ENCODE data around the gene CHD9. TPM values are rescaled to one million over a fixed set of nuclear protein-coding genes. Genes with fewer than 3 reads are reported as not detected.

The CHD9 gene
- total RNA-seq, 1 experiment from 2014 or later = 18.9 TPM

- Histone ChIP-seq H3K4me1 (ENCODE audit: control insufficient read depth in 1 of 2, insufficient read depth in 2 of 2, low read length in 2 of 2) (no peaks in the 10 kb centered on the region), H3K27ac (ENCODE audit: low read depth, low read length) (no peak overlapping the region), H3K79me2 (ENCODE audit: insufficient read depth, low read length) (no peaks in the 10 kb centered on the region; the same call in 1 of the 2 replicates), H2AFZ (ENCODE audit: low read depth, low read length, poor library complexity, severe bottlenecking) (no peak overlapping the region), H3K4me3 (replicated peaks in 1 of 2; ENCODE audit: low read depth in 1 of 2, low read length in 2 of 2) (no peak overlapping the region), H3K9me3 (ENCODE audit: control insufficient read depth in 1 of 2, insufficient read depth in 1 of 2, low read depth in 1 of 2, low read length in 2 of 2) (no peaks in the 10 kb centered on the region), H3K9ac (ENCODE audit: low read length) (no peak overlapping the region), H3K36me3 (ENCODE audit: control insufficient read depth in 1 of 2, insufficient read depth in 2 of 2, low read length in 2 of 2) (no peaks in the 10 kb centered on the region), H3K27me3 (ENCODE audit: insufficient read depth, low read length) (no peaks in the 10 kb centered on the region), H4K20me1 (ENCODE audit: insufficient read depth) (no peaks in the 10 kb centered on the region), H3K9me2 (ENCODE audit: insufficient read depth) (no peaks in the 10 kb centered on the region), H3K4me2 (ENCODE audit: low read length) (no peak overlapping the region)
- DNase-seq (ENCODE audit: low read depth, low spot score) (no peak), ATAC-seq (no peak)
- intact Hi-C loops (cut with micrococcal nuclease) = no loop called here
- ChIA-PET CTCF (no interaction called here), POLR2A (no interaction called here), RAD21 (ENCODE audit: low non-redundant PET in 1 of 2, low total read pairs in 2 of 2, uncharacterized antibody in 2 of 2, unreplicated experiment in 2 of 2) (interaction anchor here in 1 of 2 experiments (0.6 kb wide), 1 partner anchor 58 kb away, joined by 4 read pairs; no protein-coding TSS in a partner anchor)
- no TSS peak for BruUV-seq (replicated peaks)
- TF ChIP-seq ZNF274 (IDR thresholded peaks at IDR 0.05; ENCODE audit: low read depth, low read length) (no peak), TCF7L2 (IDR thresholded peaks at IDR 0.05; ENCODE audit: borderline replicate concordance, extremely low read depth, insufficient read depth, insufficient read length) (no peak), SP1 (IDR thresholded peaks at IDR 0.05; ENCODE audit: low read depth) (no peak), ZBTB33 (IDR thresholded peaks at IDR 0.05; ENCODE audit: extremely low read depth, insufficient replicate concordance, low read length) (no peak), CEBPB (IDR thresholded peaks at IDR 0.05; ENCODE audit: low read depth) (no peak), EZH2 (IDR thresholded peaks at IDR 0.05) (no peak), RAD21 (IDR thresholded peaks at IDR 0.05; ENCODE audit: low read depth) (no peak), POLR2A (IDR thresholded peaks at IDR 0.05; ENCODE audit: borderline replicate concordance, extremely low read depth, insufficient read depth, insufficient read length) (no peak)
Observed at GRCh38 chr16:53121043-53121620, 66.3 kb downstream of the CHD9 start.

All from HCT116 (cell line).